Esophagus squamous epithelium (tissue), 4 donors: Measurements from ENCODE around the gene PITRM1.

Source experiments
- POLR2A ChIP-seq, 4 donors: fragments of 450-650 bp; IDR thresholded peaks; one replicate each; pipeline ENCODE4 v1.6.1; 2017; ENCODE audit warnings: antibody characterized with exemption in 4 of 4, mild to moderate bottlenecking in 4 of 4, moderate library complexity in 3 of 4
- TF ChIP-seq, protein P1 (sequence below), 6 experiments: fragments of 450-650 bp in 4 of 6; fragments of 200-600 bp in 2 of 6; sonication (generic) in 2 of 6; IDR thresholded peaks; one replicate each; pipeline ENCODE4 v1.5.1; 2016 to 2019; ENCODE audit warnings: antibody characterized with exemption in 6 of 6, mild to moderate bottlenecking in 4 of 6, moderate library complexity in 4 of 6

DNA sequence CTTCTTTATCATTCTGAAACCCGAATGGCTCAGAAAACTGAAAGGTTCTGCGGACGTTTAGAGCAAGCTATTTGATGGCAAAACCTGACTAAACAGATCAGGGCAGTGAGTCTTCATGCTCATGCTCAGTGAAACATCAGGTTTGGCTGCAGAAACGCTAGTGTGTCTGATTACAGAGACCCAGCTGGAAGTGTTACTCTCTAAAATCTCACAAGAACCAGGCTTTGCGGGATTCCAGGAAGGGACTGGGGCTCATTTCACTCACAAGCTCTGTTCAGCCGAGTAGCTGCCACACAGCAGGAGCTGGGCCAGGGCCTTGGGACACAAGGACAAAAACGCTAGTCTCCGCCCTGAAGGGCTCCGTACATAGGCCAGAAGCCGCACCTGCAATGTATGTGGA, 2.9 kb downstream of the PITRM1 start:
- TF ChIP-seq, protein P1, sequence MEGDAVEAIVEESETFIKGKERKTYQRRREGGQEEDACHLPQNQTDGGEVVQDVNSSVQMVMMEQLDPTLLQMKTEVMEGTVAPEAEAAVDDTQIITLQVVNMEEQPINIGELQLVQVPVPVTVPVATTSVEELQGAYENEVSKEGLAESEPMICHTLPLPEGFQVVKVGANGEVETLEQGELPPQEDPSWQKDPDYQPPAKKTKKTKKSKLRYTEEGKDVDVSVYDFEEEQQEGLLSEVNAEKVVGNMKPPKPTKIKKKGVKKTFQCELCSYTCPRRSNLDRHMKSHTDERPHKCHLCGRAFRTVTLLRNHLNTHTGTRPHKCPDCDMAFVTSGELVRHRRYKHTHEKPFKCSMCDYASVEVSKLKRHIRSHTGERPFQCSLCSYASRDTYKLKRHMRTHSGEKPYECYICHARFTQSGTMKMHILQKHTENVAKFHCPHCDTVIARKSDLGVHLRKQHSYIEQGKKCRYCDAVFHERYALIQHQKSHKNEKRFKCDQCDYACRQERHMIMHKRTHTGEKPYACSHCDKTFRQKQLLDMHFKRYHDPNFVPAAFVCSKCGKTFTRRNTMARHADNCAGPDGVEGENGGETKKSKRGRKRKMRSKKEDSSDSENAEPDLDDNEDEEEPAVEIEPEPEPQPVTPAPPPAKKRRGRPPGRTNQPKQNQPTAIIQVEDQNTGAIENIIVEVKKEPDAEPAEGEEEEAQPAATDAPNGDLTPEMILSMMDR (IDR thresholded peaks at IDR 0.05) = no peak
- no peak for TF ChIP-seq POLR2A (IDR thresholded peaks at IDR 0.05)
